IMR-90 (cell line): ENCODE measurements around the gene OPCML. TPM values are rescaled to one million over a fixed set of nuclear protein-coding genes. Genes with fewer than 3 reads are reported as not detected.

Experiments
- ATAC-seq: fragments of 200-7000 bp; cut with Tn5 transposase; 2 replicates; pipeline ENCODE4 v1.9.1; 2020; ENCODE audit warnings: low read depth, mild to moderate bottlenecking, moderate library complexity
- BruUV-seq: library from RNA; stranded (reverse); fragments of 400-500 nt; replicated peaks from 2 replicates; lab custom pipeline; 2021; lab: Mats Ljungman, UMichigan
- CTCF ChIA-PET: fragments of 300-600 bp; formaldehyde crosslinking; extraction: SDS; loops from one replicate; lab custom pipeline; 2021; ENCODE audit warnings: antibody characterized with exemption; lab: Yijun Ruan, JAX
- POLR2A ChIA-PET: fragments of 300-600 bp; sonication (Branson Sonifier 250); formaldehyde crosslinking; loops from one replicate; lab custom pipeline; 2022; ENCODE audit warnings: antibody characterized with exemption; ENCODE audit not compliant: unreplicated experiment; lab: Charles Lee
- DNase-seq: peaks from one replicate; pipeline ENCODE4 v3.0.0; 2013
- H2AFZ ChIP-seq: replicated peaks from 2 replicates; pipeline ENCODE3; 2013; ENCODE audit warnings: low read length, mild to moderate bottlenecking; ENCODE audit not compliant: poor library complexity
- H2AK5ac ChIP-seq: 2 replicates; pipeline ENCODE4 v1.6.1; 2013; ENCODE audit warnings: low read depth, low read length, inconsistent platforms
- H2AK9ac ChIP-seq: replicated peaks from 2 replicates; pipeline ENCODE3; 2013; ENCODE audit warnings: mild to moderate bottlenecking, low read depth, low read length, moderate library complexity; ENCODE audit not compliant: poor library complexity
- H2BK120ac ChIP-seq: 2 replicates; pipeline ENCODE4 v1.6.1; 2013; ENCODE audit warnings: low read depth, low read length, inconsistent platforms
- H2BK15ac ChIP-seq: 3 replicates; pipeline ENCODE4 v1.6.1; 2013; ENCODE audit warnings: low read depth, low read length, inconsistent platforms
- H2BK20ac ChIP-seq: 2 replicates; pipeline ENCODE4 v1.6.1; 2013; ENCODE audit warnings: low read depth, mild to moderate bottlenecking, inconsistent platforms, low read length, moderate library complexity
- H2BK5ac ChIP-seq: 2 replicates; pipeline ENCODE4 v1.6.1; 2013; ENCODE audit warnings: mild to moderate bottlenecking, low read depth, low read length, inconsistent platforms; ENCODE audit not compliant: poor library complexity, severe bottlenecking
- H3K14ac ChIP-seq: replicated peaks from 2 replicates; pipeline ENCODE4 v1.6.1; 2013; ENCODE audit warnings: low read depth, low read length, inconsistent platforms
- H3K18ac ChIP-seq: 2 replicates; pipeline ENCODE4 v1.6.1; 2013; ENCODE audit warnings: low read depth, low read length, control low read depth
- H3K23ac ChIP-seq: 2 replicates; pipeline ENCODE4 v1.6.1; 2013; ENCODE audit warnings: low read depth, low read length, inconsistent platforms
- H3K27ac ChIP-seq: 2 replicates; pipeline ENCODE4 v1.5.1; 2013; ENCODE audit warnings: mild to moderate bottlenecking, control low read depth, low read length; ENCODE audit not compliant: insufficient read depth
- H3K27me3 ChIP-seq: 2 replicates; pipeline ENCODE4 v1.6.1; 2013; ENCODE audit warnings: low read length; ENCODE audit not compliant: control insufficient read depth, insufficient read depth
- H3K36me3 ChIP-seq: 2 replicates; pipeline ENCODE4 v1.6.1; 2013; ENCODE audit warnings: low read length, mixed read lengths; ENCODE audit not compliant: control insufficient read depth, insufficient read depth
- H3K4ac ChIP-seq: 2 replicates; pipeline ENCODE4 v1.6.1; 2013; ENCODE audit warnings: low read depth, low read length, inconsistent platforms
- H3K4me1 ChIP-seq: 2 replicates; pipeline ENCODE4 v1.6.1; 2013; ENCODE audit warnings: low read length, mixed read lengths; ENCODE audit not compliant: control insufficient read depth, insufficient read depth
- H3K4me2 ChIP-seq: 2 replicates; pipeline ENCODE4 v1.6.1; 2013; ENCODE audit warnings: low read depth, mild to moderate bottlenecking, control low read depth, low read length, moderate library complexity
- H3K4me3 ChIP-seq: 2 replicates; pipeline ENCODE4 v1.5.1; 2013; ENCODE audit warnings: low read depth, mild to moderate bottlenecking, control low read depth, low read length, moderate library complexity; ENCODE audit not compliant: insufficient read depth
- H3K56ac ChIP-seq: 2 replicates; pipeline ENCODE4 v1.6.1; 2013; ENCODE audit warnings: low read length, inconsistent platforms; ENCODE audit not compliant: insufficient read depth; ENCODE audit errors: extremely low read depth
- H3K79me1 ChIP-seq, 2 experiments: 2 replicates each; pipeline ENCODE4 v1.6.1; 2013; ENCODE audit warnings: low read length in 2 of 2, inconsistent platforms in 1 of 2, low read depth in 1 of 2
- H3K9ac ChIP-seq: 2 replicates; pipeline ENCODE4 v1.6.1; 2013; ENCODE audit warnings: low read depth, low read length, control low read depth
- H3K9me1 ChIP-seq: 2 replicates; pipeline ENCODE4 v1.6.1; 2013; ENCODE audit warnings: low read length, inconsistent platforms; ENCODE audit not compliant: insufficient read depth
- H3K9me3 ChIP-seq: 2 replicates; pipeline ENCODE4 v1.6.1; 2013; ENCODE audit warnings: low read length; ENCODE audit not compliant: control insufficient read depth, insufficient read depth
- H4K20me1 ChIP-seq: 2 replicates; pipeline ENCODE4 v1.6.1; 2013; ENCODE audit warnings: low read length, inconsistent platforms; ENCODE audit not compliant: insufficient read depth
- H4K5ac ChIP-seq: 2 replicates; pipeline ENCODE4 v1.6.1; 2013; ENCODE audit warnings: mild to moderate bottlenecking, low read depth, low read length, control low read depth
- H4K8ac ChIP-seq, 2 experiments: 2 replicates each; pipeline ENCODE4 v1.6.1; 2013; ENCODE audit warnings: low read depth in 2 of 2, low read length in 2 of 2, control low read depth in 1 of 2, inconsistent platforms in 1 of 2
- H4K91ac ChIP-seq: 2 replicates; pipeline ENCODE4 v1.6.1; 2013; ENCODE audit warnings: low read depth, low read length, inconsistent platforms; ENCODE audit not compliant: insufficient read depth
- BHLHE40 ChIP-seq: fragments of 150-350 bp; IDR thresholded peaks from 2 replicates; pipeline ENCODE4 v1.6.1; 2016; ENCODE audit warnings: mild to moderate bottlenecking, low read depth, low read length
- CEBPB ChIP-seq: IDR thresholded peaks from 2 replicates; pipeline ENCODE4 v1.6.1; 2012; ENCODE audit warnings: low read depth, low read length, improper control_type of control experiment
- CHD1 ChIP-seq: IDR thresholded peaks from 2 replicates; pipeline ENCODE4 v1.6.1; 2012; ENCODE audit warnings: low read depth, low read length, improper control_type of control experiment
- CTCF ChIP-seq: conservative IDR thresholded peaks from 2 replicates; pipeline ENCODE4 v1.5.1; 2012; ENCODE audit warnings: mild to moderate bottlenecking, low read depth, low read length, improper control_type of control experiment
- ELK1 ChIP-seq: fragments of 150-350 bp; IDR thresholded peaks from 2 replicates; pipeline ENCODE4 v1.6.1; 2016; ENCODE audit warnings: low read depth, mild to moderate bottlenecking, low read length, moderate library complexity, borderline replicate concordance
- FOS ChIP-seq: fragments of 150-350 bp; IDR thresholded peaks from 2 replicates; pipeline ENCODE4 v1.6.1; 2016; ENCODE audit warnings: low read depth, low read length
- MAFK ChIP-seq: IDR thresholded peaks from 2 replicates; pipeline ENCODE4 v1.6.1; 2012; ENCODE audit warnings: low read depth, low read length, improper control_type of control experiment
- MAZ ChIP-seq: IDR thresholded peaks from 2 replicates; pipeline ENCODE4 v1.6.1; 2012; ENCODE audit warnings: low read depth, mild to moderate bottlenecking, low read length, improper control_type of control experiment, moderate library complexity, borderline replicate concordance
- MXI1 ChIP-seq: IDR thresholded peaks from 2 replicates; pipeline ENCODE4 v1.6.1; 2012; ENCODE audit warnings: low read depth, mild to moderate bottlenecking, low read length, moderate library complexity, borderline replicate concordance
- NFE2L2 ChIP-seq: fragments of 150-350 bp; IDR thresholded peaks from 2 replicates; pipeline ENCODE4 v1.6.1; 2016; ENCODE audit warnings: low read depth, mild to moderate bottlenecking, low read length
- POLR2A ChIP-seq: IDR thresholded peaks from 2 replicates; pipeline ENCODE4 v1.6.1; 2012; ENCODE audit warnings: mild to moderate bottlenecking, low read depth, low read length
- RAD21 ChIP-seq: IDR thresholded peaks from 2 replicates; pipeline ENCODE4 v1.6.1; 2012; ENCODE audit warnings: low read length, improper control_type of control experiment
- RCOR1 ChIP-seq: IDR thresholded peaks from 2 replicates; pipeline ENCODE4 v1.6.1; 2012; ENCODE audit warnings: mild to moderate bottlenecking, low read length, improper control_type of control experiment; ENCODE audit not compliant: insufficient replicate concordance
- RFX5 ChIP-seq: IDR thresholded peaks from 2 replicates; pipeline ENCODE4 v1.8.0; 2012; ENCODE audit warnings: low read depth, mild to moderate bottlenecking, low read length, moderate library complexity
- SMC3 ChIP-seq: fragments of 150-350 bp; IDR thresholded peaks from 2 replicates; pipeline ENCODE4 v1.6.1; 2016; ENCODE audit warnings: low read depth, mild to moderate bottlenecking, antibody characterized with exemption, low read length, moderate library complexity
- USF2 ChIP-seq: fragments of 150-350 bp; IDR thresholded peaks from 2 replicates; pipeline ENCODE4 v1.6.1; 2017; ENCODE audit warnings: mild to moderate bottlenecking, antibody characterized with exemption, low read length, low read depth
- WGBS, 2 experiments: methylation state at CpG; one replicate each; pipeline versions ENCODE4 v1.1.5 to v1.1.7; 2013; ENCODE audit warnings: missing lambda C conversion rate in 2 of 2; ENCODE audit not compliant: insufficient read length in 1 of 2; ENCODE audit errors: extremely low coverage in 2 of 2; 5-methylcytosine and 5-hydroxymethylcytosine counted together
- dilution Hi-C: fragments of 300-500 bp; cut with HindIII; formaldehyde crosslinking; loops from one replicate; pipeline ENCODE4 v1.14.3; 2018; ENCODE audit warnings: low sequenced_read_pairs; ENCODE audit not compliant: unreplicated experiment
- in situ Hi-C: fragments of 300-500 bp; cut with MboI; formaldehyde crosslinking; loops from 3 replicates; pipeline ENCODE4 v1.14.3; 2019; ENCODE audit warnings: low sequenced_read_pairs, inconsistent platforms, mixed read lengths
- intact Hi-C: fragments of 100-400 bp; cut with micrococcal nuclease; formaldehyde crosslinking; loops from 2 replicates; pipeline ENCODE4 v1.10.0; 2022
- polyA plus RNA-seq, 3 experiments: library from polyadenylated mRNA; depleted of rRNA; stranded (reverse); fragments of >200 nt; gene quantifications; 2 replicates each; pipeline ENCODE4 v1.2.3, GENCODE V29; 2012; ENCODE audit warnings: low replicate concordance in 1 of 3
- total RNA-seq: library from RNA; depleted of rRNA; stranded (reverse); fragments of >200 nt; gene quantifications from 2 replicates; pipeline ENCODE4 v1.2.3, GENCODE V29; 2012

The OPCML gene
- total and polyA plus RNA-seq, 2 of the 4 experiments (the other 2 are of a cell fraction): under 0.01 to 2.6 TPM

- POLR2A ChIA-PET: no interaction called here
- Histone ChIP-seq H2BK15ac (no peak overlapping the region), H2AFZ (no peak overlapping the region), H4K8ac (no peak overlapping the region), H3K4ac (no peak overlapping the region), H2AK5ac (no peak overlapping the region), H3K36me3 (no peaks in the 10 kb centered on the region), H3K4me2 (no peak overlapping the region), H3K27me3 (no peaks in the 10 kb centered on the region), H3K23ac (no peak overlapping the region), H3K4me3 (no peak overlapping the region), H3K14ac (no peak overlapping the region), H3K4me1 (peaks cover 9% of the 10 kb centered on the region), H2AK9ac (no peak overlapping the region), H3K9me3 (no peaks in the 10 kb centered on the region), H3K18ac (no peak overlapping the region), H3K9ac (no peak overlapping the region), H3K27ac (no peak overlapping the region), H2BK5ac (no peak overlapping the region), H3K79me1 (no peaks in the 10 kb centered on the region), H4K20me1 (no peaks in the 10 kb centered on the region), H3K9me1 (peaks cover 3% of the 10 kb centered on the region), H3K56ac (no peak overlapping the region), H4K91ac (no peak overlapping the region), H4K5ac (no peak overlapping the region), H2BK20ac (no peak overlapping the region), H2BK120ac (no peak overlapping the region)
- ATAC-seq (no peak), DNase-seq (no peak)
- dilution Hi-C loops (no loop called here), in situ Hi-C loops (no loop called here), intact Hi-C loops (no loop called here)
- WGBS, 2 experiments: no CpG with 5 or more reads among the region's 3 CpGs
- TF ChIP-seq CEBPB (no peak), ELK1 (no peak), CHD1 (no peak), USF2 (no peak), SMC3 (no peak), BHLHE40 (no peak), FOS (no peak), MXI1 (no peak), MAFK (no peak), RCOR1 (no peak), RFX5 (no peak), CTCF (no peak), MAZ (no peak), POLR2A (no peak), RAD21 (no peak), NFE2L2 (no peak)
- BruUV-seq: no TSS peak
- CTCF ChIA-PET: no interaction called here
These were observed 649.1 kb downstream of the OPCML start for GRCh38 chr11:132883241-132883640.
